Endothelial cell of umbilical vein (primary cell): ENCODE measurements around the gene NGEF.

Experiments used
- CTCF ChIP-seq, 2 donors: IDR thresholded peaks; 1 replicate in 1 of 2; 2 replicates in 1 of 2; pipeline ENCODE4 v1.5.1; 2011; ENCODE audit warnings: low read length in 2 of 2, mild to moderate bottlenecking in 2 of 2, moderate library complexity in 2 of 2, control low read depth in 1 of 2, inconsistent platforms in 1 of 2, low read depth in 1 of 2; ENCODE audit not compliant: insufficient read depth in 1 of 2; ENCODE audit errors: extremely low read depth in 1 of 2
- EZH2 ChIP-seq: IDR thresholded peaks from 2 replicates; pipeline ENCODE4 v1.6.1; 2012; ENCODE audit warnings: borderline replicate concordance, low read depth, mild to moderate bottlenecking, moderate library complexity, low read length, inconsistent platforms; ENCODE audit not compliant: severe bottlenecking
- FOS ChIP-seq: IDR thresholded peaks from 2 replicates; pipeline ENCODE4 v1.6.1; 2011; ENCODE audit warnings: mild to moderate bottlenecking, low read length, moderate library complexity, borderline replicate concordance; ENCODE audit not compliant: insufficient read depth
- GATA2 ChIP-seq: IDR thresholded peaks from 2 replicates; pipeline ENCODE4 v1.7.0; 2011; ENCODE audit warnings: low read depth, mild to moderate bottlenecking, moderate library complexity, mixed read lengths, low read length; ENCODE audit not compliant: insufficient read length, insufficient read depth
- JUN ChIP-seq: IDR thresholded peaks from 2 replicates; pipeline ENCODE4 v1.6.1; 2011; ENCODE audit warnings: borderline replicate concordance, low read depth; ENCODE audit not compliant: insufficient read length, insufficient read depth
- POLR2A ChIP-seq: IDR thresholded peaks from 2 replicates; pipeline ENCODE4 v1.6.1; 2012; ENCODE audit warnings: low read depth, mild to moderate bottlenecking, control low read depth, low read length
- POLR2AphosphoS5 ChIP-seq: IDR thresholded peaks from 2 replicates; pipeline ENCODE4 v1.6.1; 2012; ENCODE audit warnings: low read depth, mild to moderate bottlenecking, control low read depth, low read length, moderate library complexity; ENCODE audit not compliant: insufficient read depth

GRCh38 chr2:232885264-232885961 lies 127.6 kb downstream of the NGEF start:
- no peak for TF ChIP-seq CTCF (IDR thresholded peaks at IDR 0.05; ENCODE audit: extremely low read depth in 1 of 2, insufficient read depth in 1 of 2, low read depth in 1 of 2, low read length in 2 of 2)
- TF ChIP-seq POLR2A, result no peak
- TF ChIP-seq FOS, result no peak
- no peak for TF ChIP-seq JUN
- no peak for TF ChIP-seq POLR2AphosphoS5
- no peak for TF ChIP-seq GATA2
- no peak for TF ChIP-seq EZH2
